IPS DF 6.9 (cell line): Measurements from ENCODE around the gene PPP2R2C.

Experiments
- DNase-seq: peaks from one replicate; pipeline ENCODE4 v3.0.0-alpha.2; 2013; ENCODE audit warnings: low read depth, low spot score
- H3K27ac ChIP-seq: one replicate; pipeline ENCODE4 v1.5.1; 2013; ENCODE audit warnings: low read length, control low read depth
- H3K27me3 ChIP-seq: 2 replicates; pipeline ENCODE4 v1.6.1; 2013; ENCODE audit warnings: mild to moderate bottlenecking, low read length; ENCODE audit not compliant: control insufficient read depth, insufficient read depth
- H3K36me3 ChIP-seq: 2 replicates; pipeline ENCODE4 v1.6.1; 2013; ENCODE audit warnings: low read length; ENCODE audit not compliant: control insufficient read depth, insufficient read depth
- H3K4me1 ChIP-seq: 2 replicates; pipeline ENCODE4 v1.6.1; 2013; ENCODE audit warnings: low read length; ENCODE audit not compliant: control insufficient read depth, insufficient read depth
- H3K4me3 ChIP-seq: 2 replicates; pipeline ENCODE4 v1.5.1; 2013; ENCODE audit warnings: mild to moderate bottlenecking, low read length
- H3K9me3 ChIP-seq: 2 replicates; pipeline ENCODE4 v1.6.1; 2013; ENCODE audit warnings: low read length, inconsistent platforms; ENCODE audit not compliant: control insufficient read depth, insufficient read depth
- WGBS: extraction: QIAGEN DNeasy Blood & Tissue Kit; methylation state at CpG from one replicate; pipeline ENCODE4 v1.1.7; 2013; ENCODE audit warnings: mixed read lengths, missing lambda C conversion rate; ENCODE audit not compliant: insufficient read length, insufficient coverage; 5-methylcytosine and 5-hydroxymethylcytosine counted together

The PPP2R2C gene

GRCh38 chr4:6469144-6469543 lies 3.3 kb downstream of the PPP2R2C start:
- H3K4me3 ChIP-seq: no peak overlapping the region
- H3K9me3 ChIP-seq: no peaks in the 10 kb centered on the region
- no peak overlapping the region for H3K27ac ChIP-seq
- H3K4me1 ChIP-seq: no peaks in the 10 kb centered on the region
- H3K36me3 ChIP-seq: no peaks in the 10 kb centered on the region
- peaks cover 24% of the 10 kb centered on the region for H3K27me3 ChIP-seq
- no peak for DNase-seq
- no CpG with 5 or more reads among the region's 3 CpGs for WGBS

- no peaks in the 10 kb centered on the region for H3K36me3 ChIP-seq
These were observed 4.0 kb downstream of the PPP2R2C start for GRCh38 chr4:6468376-6468775.

GRCh38 chr4:6467600-6467999 lies 4.8 kb downstream of the PPP2R2C start:
- no peaks in the 10 kb centered on the region for H3K36me3 ChIP-seq
- peaks cover 22% of the 10 kb centered on the region for H3K27me3 ChIP-seq
- H3K4me3 ChIP-seq: no peak overlapping the region
- WGBS: no CpG with 5 or more reads among the region's 6 CpGs
- no peak for DNase-seq
- peaks cover 4% of the 10 kb centered on the region for H3K4me1 ChIP-seq
- H3K27ac ChIP-seq: no peak overlapping the region
- no peaks in the 10 kb centered on the region for H3K9me3 ChIP-seq

More at GRCh38 chr4:6468376-6468775, 4.0 kb downstream of the PPP2R2C start:
- Histone ChIP-seq H3K9me3 (no peaks in the 10 kb centered on the region), H3K27me3 (peaks cover 24% of the 10 kb centered on the region), H3K27ac (no peak overlapping the region), H3K4me3 (no peak overlapping the region), H3K4me1 (peaks cover under 1% of the 10 kb centered on the region)
- WGBS: no CpG with 5 or more reads among the region's 1 CpG
- no peak for DNase-seq

- Histone ChIP-seq H3K27me3 (peaks cover 20% of the 10 kb centered on the region), H3K4me1 (peaks cover 4% of the 10 kb centered on the region), H3K36me3 (no peaks in the 10 kb centered on the region), H3K9me3 (no peaks in the 10 kb centered on the region), H3K4me3 (no peak overlapping the region), H3K27ac (no peak overlapping the region)
- DNase-seq: no peak
- no CpG with 5 or more reads among the region's 9 CpGs for WGBS
These were observed 5.5 kb downstream of the PPP2R2C start for GRCh38 chr4:6466756-6467381.

GRCh38 chr4:6465955-6466354 lies 6.5 kb downstream of the PPP2R2C start:
- no peaks in the 10 kb centered on the region for H3K36me3 ChIP-seq
- H3K4me1 ChIP-seq: peaks cover 4% of the 10 kb centered on the region
- no peak for DNase-seq
- H3K4me3 ChIP-seq: no peak overlapping the region
- peaks cover 15% of the 10 kb centered on the region for H3K27me3 ChIP-seq
- WGBS: no CpG with 5 or more reads among the region's 11 CpGs
- H3K9me3 ChIP-seq: no peaks in the 10 kb centered on the region
- H3K27ac ChIP-seq: no peak overlapping the region

DNA sequence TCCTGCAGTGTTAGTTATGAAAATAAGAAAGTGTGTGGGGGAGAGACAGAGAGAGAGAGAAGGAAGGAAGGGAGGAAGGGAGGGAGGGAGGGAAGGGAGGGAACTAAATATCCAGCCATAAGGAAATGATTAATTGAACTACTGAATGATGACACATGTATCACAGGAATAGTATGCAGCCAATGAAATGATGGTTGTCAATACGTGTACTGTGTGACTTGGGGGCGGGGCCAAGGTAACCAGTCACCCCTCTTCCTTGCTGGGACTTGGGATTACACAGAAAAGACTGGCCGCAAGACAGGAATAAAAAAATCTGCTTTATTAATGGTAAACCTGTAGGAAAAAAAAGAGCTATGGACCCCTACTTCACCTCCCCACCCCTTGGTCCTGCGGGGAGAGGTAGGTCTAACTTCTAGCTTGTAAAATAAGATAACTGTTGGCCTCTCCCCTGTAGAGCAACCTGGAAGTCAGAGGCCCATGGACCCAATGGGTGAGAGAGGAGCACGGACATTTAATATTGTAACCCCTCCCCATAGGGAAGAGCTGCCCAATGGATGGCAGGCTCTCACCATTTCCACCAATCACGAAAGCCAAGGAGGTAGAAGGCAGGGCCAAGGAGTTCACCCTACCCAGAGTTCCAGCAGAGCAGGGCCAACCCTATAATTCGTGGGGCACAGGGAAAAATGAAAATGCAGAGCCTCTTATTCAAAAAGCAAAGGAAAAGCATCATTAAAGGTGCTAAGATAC lies 7.4 kb downstream of the PPP2R2C start:
- Histone ChIP-seq H3K27ac (no peak overlapping the region), H3K27me3 (peaks cover 11% of the 10 kb centered on the region), H3K9me3 (no peaks in the 10 kb centered on the region), H3K4me1 (peaks cover 4% of the 10 kb centered on the region), H3K4me3 (no peak overlapping the region), H3K36me3 (no peaks in the 10 kb centered on the region)
- no peak for DNase-seq
- WGBS: no CpG with 5 or more reads among the region's 7 CpGs

- no CpG with 5 or more reads among the region's 11 CpGs for WGBS
- Histone ChIP-seq H3K27me3 (peaks cover 1% of the 10 kb centered on the region; the same call in 1 of the 2 replicates), H3K27ac (no peak overlapping the region)
These were observed 8.8 kb downstream of the PPP2R2C start for GRCh38 chr4:6463311-6464289.

DNA sequence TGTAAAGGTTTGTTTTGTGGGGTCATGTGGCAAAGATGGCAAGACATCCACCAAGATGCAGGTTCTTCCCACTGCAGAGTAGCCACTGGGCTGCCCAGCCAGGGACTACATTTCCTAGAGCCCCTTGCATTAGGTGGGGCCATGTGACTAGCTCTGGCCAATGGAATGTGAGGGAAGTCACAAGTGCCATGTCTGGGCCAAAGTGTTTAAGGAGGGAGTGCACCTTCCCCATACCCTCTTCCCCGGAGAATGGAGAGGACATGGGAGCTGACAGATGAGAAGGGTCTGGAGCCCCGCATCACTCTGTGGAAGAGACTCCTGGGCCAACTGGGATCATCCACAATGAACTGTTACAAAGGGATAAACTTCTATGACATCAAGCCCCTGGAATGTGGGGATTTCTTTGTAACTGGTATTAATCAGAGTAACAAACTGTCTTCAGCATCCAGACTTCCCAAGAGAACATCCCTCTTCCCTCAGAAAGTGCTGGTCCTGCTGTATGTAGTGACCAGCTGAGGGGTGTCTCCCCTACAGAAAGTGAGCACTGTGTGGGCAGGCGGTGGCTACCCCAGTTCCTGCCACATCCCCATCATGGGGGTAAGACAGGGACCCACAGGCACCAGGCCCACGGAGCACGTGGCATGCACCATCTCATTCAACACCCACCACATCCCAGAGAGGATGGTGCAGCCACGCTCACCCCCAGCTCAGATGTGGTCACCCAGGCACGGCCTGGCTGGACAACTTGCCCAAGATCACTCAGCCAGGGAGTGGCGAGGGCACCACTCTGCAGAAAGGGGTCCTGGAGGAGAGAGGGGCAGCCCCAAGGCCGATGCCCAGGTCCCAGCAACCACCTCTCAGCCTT lies 10.9 kb downstream of the PPP2R2C start:
- DNase-seq: no peak
- H3K27me3 ChIP-seq: no peaks in the 10 kb centered on the region
- H3K4me3 ChIP-seq: no peak overlapping the region
- no peak overlapping the region for H3K27ac ChIP-seq
- no peaks in the 10 kb centered on the region for H3K9me3 ChIP-seq
- no CpG with 5 or more reads among the region's 9 CpGs for WGBS
- H3K36me3 ChIP-seq: no peaks in the 10 kb centered on the region
- H3K4me1 ChIP-seq: peaks cover 4% of the 10 kb centered on the region

More at GRCh38 chr4:6463311-6464289, 8.8 kb downstream of the PPP2R2C start:
- Histone ChIP-seq H3K4me3 (no peak overlapping the region), H3K9me3 (no peaks in the 10 kb centered on the region), H3K36me3 (no peaks in the 10 kb centered on the region), H3K4me1 (peaks cover 4% of the 10 kb centered on the region)
- no peak for DNase-seq

- no peaks in the 10 kb centered on the region for H3K36me3 ChIP-seq
- no peaks in the 10 kb centered on the region for H3K27me3 ChIP-seq
- H3K27ac ChIP-seq: no peak overlapping the region
- no peak for DNase-seq
- H3K4me1 ChIP-seq: peaks cover 4% of the 10 kb centered on the region
- no peak overlapping the region for H3K4me3 ChIP-seq
- WGBS: no CpG with 5 or more reads among the region's 9 CpGs
- H3K9me3 ChIP-seq: no peaks in the 10 kb centered on the region
These were observed 11.5 kb downstream of the PPP2R2C start for GRCh38 chr4:6460876-6461275.
